K562 (cell line): Measurements from ENCODE around the gene LAPTM5. TPM values are rescaled to one million over a fixed set of nuclear protein-coding genes. Genes with fewer than 3 reads are reported as not detected.

ENCODE experiments used
- ARNT ChIP-seq, 2 experiments: fragments of 450-650 bp; IDR thresholded peaks; 2 replicates each; pipeline ENCODE4 v1.6.1; 2016; ENCODE audit warnings: mild to moderate bottlenecking in 1 of 2
- BCOR ChIP-seq: fragments of 450-650 bp; IDR thresholded peaks from 2 replicates; pipeline ENCODE4 v1.6.1; 2016
- CBX3 ChIP-seq, 2 experiments: IDR thresholded peaks; 1 replicate in 1 of 2; 2 replicates in 1 of 2; pipeline ENCODE4 v1.6.1; 2012; ENCODE audit warnings: inconsistent platforms in 2 of 2, low read length in 2 of 2, borderline replicate concordance in 1 of 2, control low read depth in 1 of 2
- CC2D1A ChIP-seq: fragments of 450-650 bp; IDR thresholded peaks from 2 replicates; pipeline ENCODE4 v1.6.1; 2017; ENCODE audit warnings: mild to moderate bottlenecking
- CHD1 ChIP-seq: fragments of 200-600 bp; sonication (generic); IDR thresholded peaks from one replicate; pipeline ENCODE4 v1.6.1; 2012; ENCODE audit warnings: mild to moderate bottlenecking, moderate library complexity, low read length, inconsistent platforms
- DACH1 ChIP-seq: fragments of 450-650 bp; IDR thresholded peaks from 2 replicates; pipeline ENCODE4 v1.6.1; 2018; ENCODE audit not compliant: partially characterized antibody
- POU5F1 ChIP-seq: fragments of 150-350 bp; IDR thresholded peaks from 2 replicates; pipeline ENCODE4 v1.6.1; 2014; ENCODE audit warnings: borderline replicate concordance, low read length, low read depth, mild to moderate bottlenecking; ENCODE audit not compliant: partially characterized antibody
- SP1 ChIP-seq: sonication (generic); formaldehyde crosslinking; IDR thresholded peaks from 2 replicates; pipeline ENCODE4 v1.8.1; 2022; ENCODE audit warnings: mild to moderate bottlenecking, missing genetic modification reagents
- ZNF12 ChIP-seq: sonication (generic); formaldehyde crosslinking; IDR thresholded peaks from 2 replicates; pipeline ENCODE4 v1.4.0; 2020; ENCODE audit warnings: mild to moderate bottlenecking, missing genetic modification reagents
- ZNF133 ChIP-seq: fragments of 250-450 bp; sonication (Bioruptor Pico); IDR thresholded peaks from 2 replicates; pipeline ENCODE4 v1.4.0; 2020; ENCODE audit warnings: mild to moderate bottlenecking
- polyA plus RNA-seq, 8 experiments: library from polyadenylated mRNA; depleted of rRNA in 4 of 8; stranded (reverse) in 5 of 8; unstranded in 3 of 8; fragments of >200 nt; fragmentation: Nextera tagmentation in 2 of 8; fragmentation: Illumina TruSeq in 1 of 8; extraction: Ambion mirVana in 2 of 8; extraction: Trizol in 1 of 8; gene quantifications; 2 replicates each; pipeline versions ENCODE4 v1.2.1 to v1.2.3, GENCODE V29; 2011 to 2014; ENCODE audit warnings: inconsistent platforms in 1 of 8, missing spikeins in 1 of 8
- total RNA-seq, 7 experiments: library from RNA; depleted of rRNA in 6 of 7; stranded (reverse); fragments of >200 nt in 6 of 7; fragmentation: Illumina TruSeq in 2 of 7; extraction: Trizol in 2 of 7; gene quantifications; 2 replicates each; pipeline versions ENCODE4 v1.2.1 to v1.2.3, GENCODE V29; 2011 to 2021; ENCODE audit warnings: low replicate concordance in 1 of 7
- TF ChIP-seq, protein P1 (sequence below): fragments of 450-650 bp; IDR thresholded peaks from 2 replicates; pipeline ENCODE4 v1.6.1; 2018; ENCODE audit not compliant: partially characterized antibody
- TF ChIP-seq, protein P2 (sequence below): IDR thresholded peaks from 2 replicates; pipeline ENCODE4 v1.6.1; 2011; ENCODE audit not compliant: insufficient read length; ENCODE audit errors: extremely low read depth
- TF ChIP-seq, protein P3 (sequence below): fragments of 450-650 bp; IDR thresholded peaks from 2 replicates; pipeline ENCODE4 v1.6.1; 2016; ENCODE audit warnings: mild to moderate bottlenecking, moderate library complexity

LAPTM5 gene
- total and polyA plus RNA-seq, 9 of the 15 experiments (the other 6 are each of a cell fraction or from before 2014, with no cell fraction given), result 2.4 to 47.3 (median 20.3) TPM

DNA sequence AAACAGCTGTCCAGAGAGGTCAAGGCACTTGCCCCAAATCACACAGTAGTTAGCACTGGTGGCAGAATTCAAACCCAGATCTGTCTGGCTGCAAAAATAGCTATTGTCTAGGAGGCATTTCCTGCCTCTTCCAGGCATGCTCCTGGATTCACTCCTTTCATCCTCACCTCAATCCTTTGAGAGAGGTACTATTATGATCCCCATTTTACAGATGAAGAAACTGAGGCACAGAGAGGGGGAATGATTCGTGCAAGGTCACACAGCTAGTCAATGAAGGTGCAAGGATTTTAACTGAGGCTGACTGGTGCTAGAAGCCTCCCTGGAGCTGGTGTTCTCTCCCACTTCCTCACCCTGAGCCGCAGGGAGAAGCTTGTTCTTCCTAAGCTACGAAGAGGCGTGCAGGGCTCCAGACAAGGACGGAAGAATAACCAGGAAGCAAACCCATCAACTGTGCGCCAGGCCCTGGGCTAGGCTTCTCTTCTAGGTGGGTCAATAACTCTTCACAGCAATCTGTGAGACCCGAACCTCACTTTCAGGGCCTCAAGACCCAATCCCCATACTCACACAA is 631 bp upstream of the LAPTM5 start (continued):
- TF ChIP-seq, protein P1, sequence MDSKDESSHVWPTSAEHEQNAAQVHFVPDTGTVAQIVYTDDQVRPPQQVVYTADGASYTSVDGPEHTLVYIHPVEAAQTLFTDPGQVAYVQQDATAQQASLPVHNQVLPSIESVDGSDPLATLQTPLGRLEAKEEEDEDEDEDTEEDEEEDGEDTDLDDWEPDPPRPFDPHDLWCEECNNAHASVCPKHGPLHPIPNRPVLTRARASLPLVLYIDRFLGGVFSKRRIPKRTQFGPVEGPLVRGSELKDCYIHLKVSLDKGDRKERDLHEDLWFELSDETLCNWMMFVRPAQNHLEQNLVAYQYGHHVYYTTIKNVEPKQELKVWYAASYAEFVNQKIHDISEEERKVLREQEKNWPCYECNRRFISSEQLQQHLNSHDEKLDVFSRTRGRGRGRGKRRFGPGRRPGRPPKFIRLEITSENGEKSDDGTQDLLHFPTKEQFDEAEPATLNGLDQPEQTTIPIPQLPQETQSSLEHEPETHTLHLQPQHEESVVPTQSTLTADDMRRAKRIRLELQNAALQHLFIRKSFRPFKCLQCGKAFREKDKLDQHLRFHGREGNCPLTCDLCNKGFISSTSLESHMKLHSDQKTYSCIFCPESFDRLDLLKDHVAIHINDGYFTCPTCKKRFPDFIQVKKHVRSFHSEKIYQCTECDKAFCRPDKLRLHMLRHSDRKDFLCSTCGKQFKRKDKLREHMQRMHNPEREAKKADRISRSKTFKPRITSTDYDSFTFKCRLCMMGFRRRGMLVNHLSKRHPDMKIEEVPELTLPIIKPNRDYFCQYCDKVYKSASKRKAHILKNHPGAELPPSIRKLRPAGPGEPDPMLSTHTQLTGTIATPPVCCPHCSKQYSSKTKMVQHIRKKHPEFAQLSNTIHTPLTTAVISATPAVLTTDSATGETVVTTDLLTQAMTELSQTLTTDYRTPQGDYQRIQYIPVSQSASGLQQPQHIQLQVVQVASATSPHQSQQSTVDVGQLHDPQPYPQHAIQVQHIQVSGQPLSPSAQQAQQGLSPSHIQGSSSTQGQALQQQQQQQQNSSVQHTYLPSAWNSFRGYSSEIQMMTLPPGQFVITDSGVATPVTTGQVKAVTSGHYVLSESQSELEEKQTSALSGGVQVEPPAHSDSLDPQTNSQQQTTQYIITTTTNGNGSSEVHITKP, result no peak
- TF ChIP-seq ZNF133 (CRISPR knock-in tag), result no peak
- no peak for TF ChIP-seq ARNT (IDR thresholded peaks at IDR 0.05)
- TF ChIP-seq SP1 (CRISPR knock-in tag), result no peak
- TF ChIP-seq CBX3 (IDR thresholded peaks at IDR 0.05; ENCODE audit: borderline replicate concordance in 1 of 2, low read length in 2 of 2), result peak in 1 of 2 experiments; percentile 49; a peak in 1 of 3 replicates
- TF ChIP-seq DACH1, result no peak
- TF ChIP-seq ZNF12 (CRISPR knock-in tag), result no peak
- TF ChIP-seq POU5F1, result no peak
- TF ChIP-seq CHD1, result peak; percentile 23
- TF ChIP-seq, protein P2, sequence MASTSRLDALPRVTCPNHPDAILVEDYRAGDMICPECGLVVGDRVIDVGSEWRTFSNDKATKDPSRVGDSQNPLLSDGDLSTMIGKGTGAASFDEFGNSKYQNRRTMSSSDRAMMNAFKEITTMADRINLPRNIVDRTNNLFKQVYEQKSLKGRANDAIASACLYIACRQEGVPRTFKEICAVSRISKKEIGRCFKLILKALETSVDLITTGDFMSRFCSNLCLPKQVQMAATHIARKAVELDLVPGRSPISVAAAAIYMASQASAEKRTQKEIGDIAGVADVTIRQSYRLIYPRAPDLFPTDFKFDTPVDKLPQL, result no peak
- TF ChIP-seq CC2D1A, result no peak
- TF ChIP-seq BCOR, result peak; percentile 99
- TF ChIP-seq, protein P3, sequence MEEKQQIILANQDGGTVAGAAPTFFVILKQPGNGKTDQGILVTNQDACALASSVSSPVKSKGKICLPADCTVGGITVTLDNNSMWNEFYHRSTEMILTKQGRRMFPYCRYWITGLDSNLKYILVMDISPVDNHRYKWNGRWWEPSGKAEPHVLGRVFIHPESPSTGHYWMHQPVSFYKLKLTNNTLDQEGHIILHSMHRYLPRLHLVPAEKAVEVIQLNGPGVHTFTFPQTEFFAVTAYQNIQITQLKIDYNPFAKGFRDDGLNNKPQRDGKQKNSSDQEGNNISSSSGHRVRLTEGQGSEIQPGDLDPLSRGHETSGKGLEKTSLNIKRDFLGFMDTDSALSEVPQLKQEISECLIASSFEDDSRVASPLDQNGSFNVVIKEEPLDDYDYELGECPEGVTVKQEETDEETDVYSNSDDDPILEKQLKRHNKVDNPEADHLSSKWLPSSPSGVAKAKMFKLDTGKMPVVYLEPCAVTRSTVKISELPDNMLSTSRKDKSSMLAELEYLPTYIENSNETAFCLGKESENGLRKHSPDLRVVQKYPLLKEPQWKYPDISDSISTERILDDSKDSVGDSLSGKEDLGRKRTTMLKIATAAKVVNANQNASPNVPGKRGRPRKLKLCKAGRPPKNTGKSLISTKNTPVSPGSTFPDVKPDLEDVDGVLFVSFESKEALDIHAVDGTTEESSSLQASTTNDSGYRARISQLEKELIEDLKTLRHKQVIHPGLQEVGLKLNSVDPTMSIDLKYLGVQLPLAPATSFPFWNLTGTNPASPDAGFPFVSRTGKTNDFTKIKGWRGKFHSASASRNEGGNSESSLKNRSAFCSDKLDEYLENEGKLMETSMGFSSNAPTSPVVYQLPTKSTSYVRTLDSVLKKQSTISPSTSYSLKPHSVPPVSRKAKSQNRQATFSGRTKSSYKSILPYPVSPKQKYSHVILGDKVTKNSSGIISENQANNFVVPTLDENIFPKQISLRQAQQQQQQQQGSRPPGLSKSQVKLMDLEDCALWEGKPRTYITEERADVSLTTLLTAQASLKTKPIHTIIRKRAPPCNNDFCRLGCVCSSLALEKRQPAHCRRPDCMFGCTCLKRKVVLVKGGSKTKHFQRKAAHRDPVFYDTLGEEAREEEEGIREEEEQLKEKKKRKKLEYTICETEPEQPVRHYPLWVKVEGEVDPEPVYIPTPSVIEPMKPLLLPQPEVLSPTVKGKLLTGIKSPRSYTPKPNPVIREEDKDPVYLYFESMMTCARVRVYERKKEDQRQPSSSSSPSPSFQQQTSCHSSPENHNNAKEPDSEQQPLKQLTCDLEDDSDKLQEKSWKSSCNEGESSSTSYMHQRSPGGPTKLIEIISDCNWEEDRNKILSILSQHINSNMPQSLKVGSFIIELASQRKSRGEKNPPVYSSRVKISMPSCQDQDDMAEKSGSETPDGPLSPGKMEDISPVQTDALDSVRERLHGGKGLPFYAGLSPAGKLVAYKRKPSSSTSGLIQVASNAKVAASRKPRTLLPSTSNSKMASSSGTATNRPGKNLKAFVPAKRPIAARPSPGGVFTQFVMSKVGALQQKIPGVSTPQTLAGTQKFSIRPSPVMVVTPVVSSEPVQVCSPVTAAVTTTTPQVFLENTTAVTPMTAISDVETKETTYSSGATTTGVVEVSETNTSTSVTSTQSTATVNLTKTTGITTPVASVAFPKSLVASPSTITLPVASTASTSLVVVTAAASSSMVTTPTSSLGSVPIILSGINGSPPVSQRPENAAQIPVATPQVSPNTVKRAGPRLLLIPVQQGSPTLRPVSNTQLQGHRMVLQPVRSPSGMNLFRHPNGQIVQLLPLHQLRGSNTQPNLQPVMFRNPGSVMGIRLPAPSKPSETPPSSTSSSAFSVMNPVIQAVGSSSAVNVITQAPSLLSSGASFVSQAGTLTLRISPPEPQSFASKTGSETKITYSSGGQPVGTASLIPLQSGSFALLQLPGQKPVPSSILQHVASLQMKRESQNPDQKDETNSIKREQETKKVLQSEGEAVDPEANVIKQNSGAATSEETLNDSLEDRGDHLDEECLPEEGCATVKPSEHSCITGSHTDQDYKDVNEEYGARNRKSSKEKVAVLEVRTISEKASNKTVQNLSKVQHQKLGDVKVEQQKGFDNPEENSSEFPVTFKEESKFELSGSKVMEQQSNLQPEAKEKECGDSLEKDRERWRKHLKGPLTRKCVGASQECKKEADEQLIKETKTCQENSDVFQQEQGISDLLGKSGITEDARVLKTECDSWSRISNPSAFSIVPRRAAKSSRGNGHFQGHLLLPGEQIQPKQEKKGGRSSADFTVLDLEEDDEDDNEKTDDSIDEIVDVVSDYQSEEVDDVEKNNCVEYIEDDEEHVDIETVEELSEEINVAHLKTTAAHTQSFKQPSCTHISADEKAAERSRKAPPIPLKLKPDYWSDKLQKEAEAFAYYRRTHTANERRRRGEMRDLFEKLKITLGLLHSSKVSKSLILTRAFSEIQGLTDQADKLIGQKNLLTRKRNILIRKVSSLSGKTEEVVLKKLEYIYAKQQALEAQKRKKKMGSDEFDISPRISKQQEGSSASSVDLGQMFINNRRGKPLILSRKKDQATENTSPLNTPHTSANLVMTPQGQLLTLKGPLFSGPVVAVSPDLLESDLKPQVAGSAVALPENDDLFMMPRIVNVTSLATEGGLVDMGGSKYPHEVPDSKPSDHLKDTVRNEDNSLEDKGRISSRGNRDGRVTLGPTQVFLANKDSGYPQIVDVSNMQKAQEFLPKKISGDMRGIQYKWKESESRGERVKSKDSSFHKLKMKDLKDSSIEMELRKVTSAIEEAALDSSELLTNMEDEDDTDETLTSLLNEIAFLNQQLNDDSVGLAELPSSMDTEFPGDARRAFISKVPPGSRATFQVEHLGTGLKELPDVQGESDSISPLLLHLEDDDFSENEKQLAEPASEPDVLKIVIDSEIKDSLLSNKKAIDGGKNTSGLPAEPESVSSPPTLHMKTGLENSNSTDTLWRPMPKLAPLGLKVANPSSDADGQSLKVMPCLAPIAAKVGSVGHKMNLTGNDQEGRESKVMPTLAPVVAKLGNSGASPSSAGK, result no peak
